Activated CD8-positive, alpha-beta T cell treated with anti-CD3 and anti-CD28 coated beads, Interleukin-2, amount 10 ng/mL, durations not matched to agents 7 days and 5 days (primary cell): ENCODE results near the gene SH2D5. TPM values are rescaled to one million over a fixed set of nuclear protein-coding genes. Genes with fewer than 3 reads are reported as not detected.

Experiments
- ATAC-seq: fragments of 150-1000 bp; cut with Tn5 transposase; one replicate; pipeline ENCODE4 v1.10.0; 2021; ENCODE audit warnings: moderate library complexity
- CTCF ChIA-PET: fragments of 350-600 bp; sonication (Branson Sonifier 250); formaldehyde crosslinking; loops from one replicate; lab custom pipeline; 2021; ENCODE audit warnings: antibody characterized with exemption; lab: Charles Lee
- POLR2A ChIA-PET: fragments of 350-600 bp; sonication (Branson Sonifier 250); formaldehyde crosslinking; loops from one replicate; lab custom pipeline; 2021; ENCODE audit warnings: antibody characterized with exemption; lab: Charles Lee
- DNase-seq: peaks from one replicate; pipeline ENCODE4 v3.0.0-alpha.2; 2020
- H3K27ac Mint-ChIP-seq: one replicate; pipeline ENCODE4 v1.8.0; 2021; ENCODE audit warnings: mild to moderate bottlenecking, mixed read lengths
- H3K27me3 Mint-ChIP-seq: one replicate; pipeline ENCODE4 v1.8.0; 2021; ENCODE audit warnings: low read depth, mixed read lengths
- H3K36me3 Mint-ChIP-seq: one replicate; pipeline ENCODE4 v1.8.0; 2021; ENCODE audit warnings: low read depth, mixed read lengths
- H3K4me1 Mint-ChIP-seq: one replicate; pipeline ENCODE4 v1.8.0; 2021; ENCODE audit warnings: low read depth, mixed read lengths
- H3K4me3 Mint-ChIP-seq: one replicate; pipeline ENCODE4 v1.8.0; 2021; ENCODE audit warnings: mild to moderate bottlenecking, mixed read lengths
- H3K9me3 Mint-ChIP-seq: one replicate; pipeline ENCODE4 v1.8.0; 2022; ENCODE audit warnings: mixed read lengths; ENCODE audit not compliant: insufficient read depth
- total RNA-seq, 2 experiments: library from RNA; stranded (reverse); gene quantifications; one replicate each; pipeline ENCODE4 v1.2.3, GENCODE V29; 2021

The SH2D5 gene
- total RNA-seq, 2 experiments from 2014 or later: 0.05 TPM; not detected in 1

- no peak overlapping the region for H3K27ac Mint-ChIP-seq
Measured at GRCh38 chr1:20727746-20728316, 4.7 kb downstream of the SH2D5 start.

GRCh38 chr1:20726932-20727745 lies 5.4 kb downstream of the SH2D5 start:
- Mint-ChIP-seq H3K4me1 (peaks cover 5% of the 10 kb centered on the region), H3K36me3 (no peaks in the 10 kb centered on the region), H3K9me3 (no peaks in the 10 kb centered on the region), H3K27ac (no peak overlapping the region), H3K4me3 (no peak overlapping the region), H3K27me3 (peaks cover 26% of the 10 kb centered on the region)
- ChIA-PET POLR2A (no interaction called here), CTCF (no interaction called here)
- DNase-seq (no peak), ATAC-seq (no peak)

More at GRCh38 chr1:20727746-20728316, 4.7 kb downstream of the SH2D5 start:
- H3K4me1 Mint-ChIP-seq: peaks cover 12% of the 10 kb centered on the region
- no peak for ATAC-seq
- CTCF ChIA-PET: interaction anchor here (4.1 kb wide), 1 partner anchor 31 kb away, joined by 15 read pairs; no protein-coding TSS in a partner anchor
- H3K36me3 Mint-ChIP-seq: no peaks in the 10 kb centered on the region
- no peaks in the 10 kb centered on the region for H3K9me3 Mint-ChIP-seq
- peaks cover 32% of the 10 kb centered on the region for H3K27me3 Mint-ChIP-seq
- no peak overlapping the region for H3K4me3 Mint-ChIP-seq
- DNase-seq: no peak
- POLR2A ChIA-PET: interaction anchor here (0.7 kb wide), 1 partner anchor 467 kb away, joined by 4 read pairs; no protein-coding TSS in a partner anchor

DNA sequence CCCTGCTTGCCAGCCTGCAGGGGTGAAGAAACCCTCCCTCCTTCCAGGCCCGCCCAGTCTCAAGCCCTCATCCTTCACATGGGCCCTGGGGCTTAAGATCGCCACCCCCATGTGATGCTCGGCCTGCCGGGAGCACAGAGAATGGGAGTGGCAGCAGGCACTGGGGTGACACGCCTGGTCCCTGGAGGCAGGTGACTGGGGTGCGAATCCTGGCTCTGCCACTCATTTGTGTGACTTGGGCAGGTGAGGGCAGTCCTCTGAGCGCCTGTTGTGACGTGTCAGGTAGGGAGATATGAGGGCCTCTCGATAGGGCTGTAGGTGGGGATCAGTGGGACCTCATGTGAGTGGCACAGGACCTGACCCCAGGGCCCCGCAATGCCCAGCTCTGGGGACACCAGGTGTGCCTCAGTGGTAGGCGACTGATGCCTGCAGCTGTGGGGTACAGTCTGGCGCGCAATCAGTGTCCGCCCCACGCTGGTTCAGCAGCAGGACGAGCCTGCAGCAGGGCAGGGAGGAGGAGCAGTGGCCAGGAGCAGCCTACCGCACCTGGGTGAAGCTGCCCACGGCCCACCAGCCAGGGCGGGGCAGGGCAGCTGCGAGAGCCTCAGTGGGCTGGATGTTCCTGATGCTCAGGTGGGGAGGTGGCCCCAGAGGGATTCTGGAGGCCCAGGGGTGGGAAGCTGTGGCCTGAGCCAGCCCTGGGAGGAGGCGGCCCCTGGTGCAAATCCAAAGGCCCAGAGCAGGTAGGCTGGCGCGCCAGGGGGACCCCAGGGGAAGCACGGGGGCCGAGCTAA lies 6.2 kb downstream of the SH2D5 start:
- H3K9me3 Mint-ChIP-seq: no peaks in the 10 kb centered on the region
- CTCF ChIA-PET: no interaction called here
- peaks cover 24% of the 10 kb centered on the region for H3K27me3 Mint-ChIP-seq
- no peak overlapping the region for H3K4me3 Mint-ChIP-seq
- no peak for ATAC-seq
- POLR2A ChIA-PET: no interaction called here
- no peak for DNase-seq
- H3K4me1 Mint-ChIP-seq: peaks cover 4% of the 10 kb centered on the region
- no peak overlapping the region for H3K27ac Mint-ChIP-seq
- H3K36me3 Mint-ChIP-seq: no peaks in the 10 kb centered on the region

DNA sequence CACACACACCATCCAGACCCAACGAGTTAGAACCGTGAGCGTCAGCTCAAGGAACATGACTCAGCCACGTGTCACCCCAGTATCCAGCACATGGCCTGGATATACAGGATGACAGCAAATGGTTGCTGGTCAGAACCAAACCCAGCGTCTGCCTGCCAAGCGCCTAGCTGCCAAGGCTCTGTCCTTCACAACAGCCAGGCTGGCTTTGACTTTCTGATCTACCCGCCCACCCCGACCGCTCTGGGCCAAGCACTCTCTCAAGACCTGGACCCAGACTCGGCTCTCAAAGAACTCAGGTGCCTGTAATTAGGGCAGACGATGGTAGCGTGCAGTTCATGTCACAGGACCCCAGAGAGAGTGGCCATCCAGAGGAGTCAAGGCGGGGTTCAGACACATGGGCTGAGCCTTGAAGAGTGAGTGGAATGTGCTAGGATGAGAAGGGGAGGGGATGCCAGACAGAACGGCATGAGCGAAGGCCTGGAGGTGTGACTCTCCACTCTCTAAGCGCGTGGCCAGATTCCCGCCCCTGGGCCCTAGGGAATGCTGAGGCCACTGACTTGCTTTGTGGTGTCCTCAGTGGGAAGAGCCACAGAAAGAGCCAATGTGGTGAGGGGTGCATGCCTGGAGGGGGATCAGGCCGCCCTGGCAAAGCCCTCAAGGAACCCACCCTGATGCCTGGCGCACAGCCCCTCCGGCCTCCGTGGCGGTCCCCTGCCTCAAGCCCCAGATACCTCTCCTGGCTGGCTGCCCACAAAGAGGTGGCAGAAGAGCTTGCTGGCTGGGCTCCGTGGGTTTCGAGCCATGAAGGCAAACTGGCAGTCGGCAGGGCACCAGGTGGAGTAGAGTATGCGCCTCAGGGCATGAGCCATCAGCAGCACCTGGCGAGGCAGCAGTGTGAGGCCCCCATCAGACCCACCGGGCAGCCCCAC lies 7.0 kb downstream of the SH2D5 start:
- ChIA-PET POLR2A (interaction anchor here (0.6 kb wide), 2 partner anchors 19 to 61 kb away, joined by 3 read pairs; no protein-coding TSS in a partner anchor), CTCF (interaction anchor here (1.3 kb wide), 1 partner anchor 29 kb away, joined by 3 read pairs; no protein-coding TSS in a partner anchor)
- DNase-seq (no peak), ATAC-seq (no peak)
- no peak overlapping the region for H3K4me3 Mint-ChIP-seq
- no peaks in the 10 kb centered on the region for H3K36me3 Mint-ChIP-seq
- H3K27ac Mint-ChIP-seq: no peak overlapping the region
- H3K27me3 Mint-ChIP-seq: peaks cover 21% of the 10 kb centered on the region
- peaks cover 3% of the 10 kb centered on the region for H3K4me1 Mint-ChIP-seq
- H3K9me3 Mint-ChIP-seq: no peaks in the 10 kb centered on the region

- Mint-ChIP-seq H3K4me1 (no peaks in the 10 kb centered on the region), H3K36me3 (no peaks in the 10 kb centered on the region), H3K4me3 (no peak overlapping the region), H3K9me3 (no peaks in the 10 kb centered on the region), H3K27ac (no peak overlapping the region), H3K27me3 (peaks cover 17% of the 10 kb centered on the region)
- ATAC-seq (no peak), DNase-seq (no peak)
- POLR2A ChIA-PET: interaction anchor here (0.6 kb wide), 2 partner anchors 18 to 62 kb away, joined by 3 read pairs; no protein-coding TSS in a partner anchor
- CTCF ChIA-PET: interaction anchor here (1.3 kb wide), 1 partner anchor 28 kb away, joined by 3 read pairs; no protein-coding TSS in a partner anchor
Measured at GRCh38 chr1:20724364-20725188, 7.9 kb downstream of the SH2D5 start.

DNA sequence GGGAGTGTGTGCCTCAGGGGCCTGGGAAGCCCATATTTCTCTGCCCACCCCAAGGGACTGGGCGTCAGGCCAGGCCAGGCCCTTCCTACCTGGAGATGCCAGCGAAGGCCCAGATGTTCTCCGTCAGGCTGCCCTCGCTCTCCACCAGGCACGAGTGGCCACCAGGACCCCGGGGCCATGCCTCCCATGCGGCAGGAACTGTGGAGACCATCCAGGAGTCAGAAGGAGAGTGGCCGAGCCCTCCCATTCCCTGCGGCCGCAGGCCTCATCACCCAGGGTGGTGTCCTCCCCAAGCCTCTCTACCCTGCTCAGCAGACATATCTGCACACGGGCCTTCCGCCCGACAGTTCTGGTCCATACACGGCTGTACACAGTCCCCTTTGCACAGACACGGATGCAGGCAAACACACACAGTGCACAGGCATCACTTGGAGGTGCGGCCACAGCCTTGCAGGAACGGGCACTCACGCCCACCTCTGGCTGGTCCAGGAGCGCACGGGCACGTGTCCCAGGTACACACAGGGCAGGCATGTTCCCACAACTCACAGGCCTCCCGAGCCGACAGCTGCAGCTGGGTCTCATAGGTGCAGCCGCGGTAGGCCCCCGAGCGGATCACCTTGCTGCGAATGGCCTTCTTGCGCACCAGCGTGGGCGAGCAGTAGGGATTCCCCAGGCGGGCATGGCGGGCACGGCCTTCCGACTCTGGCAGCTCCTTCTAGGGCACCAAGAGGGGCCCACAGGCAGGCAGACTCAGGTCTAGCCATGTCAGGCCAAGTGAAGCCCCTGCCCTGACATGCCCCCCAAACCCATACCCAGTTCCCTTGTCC lies 8.8 kb downstream of the SH2D5 start:
- H3K4me3 Mint-ChIP-seq: no peak overlapping the region
- H3K36me3 Mint-ChIP-seq: no peaks in the 10 kb centered on the region
- ATAC-seq: no peak
- H3K9me3 Mint-ChIP-seq: no peaks in the 10 kb centered on the region
- no peaks in the 10 kb centered on the region for H3K4me1 Mint-ChIP-seq
- ChIA-PET POLR2A (no interaction called here), CTCF (interaction anchor here (1.3 kb wide), 1 partner anchor 27 kb away, joined by 3 read pairs; no protein-coding TSS in a partner anchor)
- H3K27ac Mint-ChIP-seq: no peak overlapping the region
- H3K27me3 Mint-ChIP-seq: peaks cover 22% of the 10 kb centered on the region
- no peak for DNase-seq

DNA sequence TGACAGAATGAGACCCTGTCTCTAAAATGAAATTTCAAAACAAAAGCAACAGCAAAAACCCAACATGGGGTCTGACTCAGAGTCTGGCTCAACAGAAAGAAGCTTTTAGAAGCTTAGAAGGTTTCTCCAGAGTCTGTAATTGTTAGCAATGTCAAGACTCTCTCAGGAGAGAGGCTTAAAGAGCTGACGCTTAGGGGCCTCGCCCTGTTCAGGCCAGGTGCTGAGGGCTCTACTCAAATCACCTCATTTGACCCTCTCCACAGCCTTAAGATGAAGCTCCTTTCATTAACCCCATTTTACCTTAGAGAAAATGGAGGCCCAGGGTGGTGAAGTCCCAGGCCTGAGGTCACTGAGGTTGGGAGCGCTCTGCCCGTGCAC lies 9.4 kb downstream of the SH2D5 start:
- H3K36me3 Mint-ChIP-seq: no peaks in the 10 kb centered on the region
- ATAC-seq: no peak
- DNase-seq: no peak
- H3K4me3 Mint-ChIP-seq: no peak overlapping the region
- H3K27ac Mint-ChIP-seq: no peak overlapping the region
- H3K9me3 Mint-ChIP-seq: no peaks in the 10 kb centered on the region
- POLR2A ChIA-PET: no interaction called here
- CTCF ChIA-PET: no interaction called here
- peaks cover 25% of the 10 kb centered on the region for H3K27me3 Mint-ChIP-seq
- H3K4me1 Mint-ChIP-seq: peaks cover 1% of the 10 kb centered on the region

DNA sequence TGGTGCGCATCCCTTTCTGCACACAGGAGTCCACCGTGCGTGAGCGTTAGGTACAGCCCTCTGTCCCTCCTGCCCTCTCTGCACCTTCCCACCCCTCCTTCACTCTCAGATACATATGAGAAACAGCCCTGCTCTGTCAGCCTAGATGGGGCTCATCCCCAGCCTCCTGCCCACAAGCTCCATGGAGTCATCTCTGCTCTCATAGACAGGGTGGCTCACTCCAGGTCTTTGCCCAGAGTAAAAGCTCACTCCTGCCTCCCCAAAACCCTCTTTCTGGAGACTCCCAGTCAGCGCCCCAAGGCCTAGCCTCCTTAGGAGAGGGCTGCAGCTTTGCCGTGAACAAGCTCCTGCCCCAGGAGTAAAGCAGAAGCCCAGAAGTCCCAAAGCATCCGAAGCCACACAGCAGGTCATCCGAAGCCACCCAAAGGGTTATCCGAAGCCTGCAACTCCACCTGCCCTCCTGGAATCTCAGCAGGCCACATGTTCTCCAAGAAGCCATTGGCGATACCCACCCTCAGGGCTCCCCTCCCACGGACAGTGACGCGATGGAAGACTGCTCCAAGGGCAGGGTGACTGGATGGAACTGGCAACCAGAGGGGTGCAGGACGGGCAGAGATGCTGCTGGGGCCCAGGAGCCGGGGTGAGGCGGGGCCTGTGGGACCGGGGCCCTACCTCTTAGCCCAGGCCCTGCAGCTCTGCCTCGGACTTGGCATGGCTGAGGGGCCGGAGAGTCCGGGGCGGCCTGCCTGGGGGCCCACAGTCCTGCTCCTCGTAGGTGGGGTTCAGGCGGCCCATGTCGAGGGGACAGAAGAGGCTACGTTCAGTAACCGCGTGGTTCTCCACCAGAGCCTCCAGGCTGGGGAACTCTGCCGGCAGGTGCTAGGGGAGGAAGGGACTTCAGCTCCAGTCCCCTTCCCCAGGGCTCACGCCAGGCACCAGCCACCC lies 11.1 kb downstream of the SH2D5 start:
- H3K4me3 Mint-ChIP-seq: no peak overlapping the region
- H3K4me1 Mint-ChIP-seq: peaks cover 10% of the 10 kb centered on the region
- no peak overlapping the region for H3K27ac Mint-ChIP-seq
- H3K9me3 Mint-ChIP-seq: no peaks in the 10 kb centered on the region
- DNase-seq: no peak
- POLR2A ChIA-PET: no interaction called here
- CTCF ChIA-PET: no interaction called here
- ATAC-seq: no peak
- H3K36me3 Mint-ChIP-seq: no peaks in the 10 kb centered on the region
- H3K27me3 Mint-ChIP-seq: peaks cover 32% of the 10 kb centered on the region

DNA sequence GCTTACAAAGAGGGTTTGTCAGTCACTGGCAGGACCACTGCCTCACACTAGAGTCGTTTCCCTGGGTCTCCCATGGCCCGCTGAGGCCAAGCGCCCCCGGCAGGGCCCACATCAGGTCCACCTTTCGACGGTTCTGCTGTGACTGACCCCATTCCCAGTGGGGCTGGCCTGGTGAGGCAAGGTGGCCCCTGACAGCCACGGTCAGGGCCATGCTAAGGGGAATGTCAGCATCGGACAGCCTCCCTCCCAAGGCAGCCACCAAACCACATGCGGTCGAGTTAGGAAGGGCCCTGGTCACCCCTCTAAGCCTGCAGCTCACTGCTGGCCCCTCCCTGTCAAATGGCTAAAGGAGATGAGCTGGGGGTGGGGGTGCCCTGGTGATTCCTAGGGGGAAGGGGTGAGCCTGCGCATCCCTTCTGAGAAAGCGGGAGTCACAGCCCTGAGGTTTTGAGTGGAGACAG lies 11.8 kb downstream of the SH2D5 start:
- DNase-seq (no peak), ATAC-seq (no peak)
- H3K27ac Mint-ChIP-seq: no peak overlapping the region
- ChIA-PET CTCF (interaction anchor here (0.9 kb wide), 1 partner anchor 10 kb away, joined by 3 read pairs; no protein-coding TSS in a partner anchor), POLR2A (no interaction called here)
- H3K4me3 Mint-ChIP-seq: no peak overlapping the region
- H3K9me3 Mint-ChIP-seq: no peaks in the 10 kb centered on the region
- H3K27me3 Mint-ChIP-seq: peaks cover 35% of the 10 kb centered on the region
- peaks cover 12% of the 10 kb centered on the region for H3K4me1 Mint-ChIP-seq
- no peaks in the 10 kb centered on the region for H3K36me3 Mint-ChIP-seq
